H1 (cell line): Measurements from ENCODE around the gene TERF2IP. TPM values are rescaled to one million over a fixed set of nuclear protein-coding genes. Genes with fewer than 3 reads are reported as not detected.
A peak's percentile ranks its signal among the peaks of the same experiment; 100 is the strongest.

Experiments used
- CTCF ChIA-PET: fragments of 300-600 bp; sonication (Branson Sonifier 250); formaldehyde crosslinking; loops from one replicate; lab custom pipeline; 2021; ENCODE audit not compliant: partially characterized antibody; lab: Charles Lee
- POLR2A ChIA-PET: fragments of 300-600 bp; sonication (Branson Sonifier 250); formaldehyde crosslinking; loops from one replicate; lab custom pipeline; 2021; ENCODE audit warnings: inconsistent platforms; ENCODE audit not compliant: partially characterized antibody; lab: Charles Lee
- DNase-seq, 2 experiments: peaks; one replicate each; pipeline versions ENCODE4 v3.0.0 to v3.0.0-alpha.2; 2010 to 2022; ENCODE audit warnings: low spot score in 2 of 2, low read depth in 1 of 2, mixed read lengths in 1 of 2
- FAIRE-seq: peaks from 2 replicates; lab custom pipeline; 2011; peaks lifted over from hg19 to GRCh38; lab: Jason Lieb, UNC
- H2AFZ ChIP-seq: 2 replicates; pipeline ENCODE4 v1.8.1; 2012; ENCODE audit warnings: low read length, inconsistent platforms
- H2AK5ac ChIP-seq: 2 replicates; pipeline ENCODE4 v1.6.1; 2013; ENCODE audit warnings: low read depth, low read length
- H2BK120ac ChIP-seq: replicated peaks from 2 replicates; pipeline ENCODE3; 2013; ENCODE audit warnings: low read depth, low read length, inconsistent platforms
- H2BK12ac ChIP-seq: 2 replicates; pipeline ENCODE4 v1.6.1; 2013; ENCODE audit warnings: low read depth, low read length
- H2BK15ac ChIP-seq: 2 replicates; pipeline ENCODE4 v1.6.1; 2013; ENCODE audit warnings: low read length
- H2BK20ac ChIP-seq: 2 replicates; pipeline ENCODE4 v1.6.1; 2013; ENCODE audit warnings: low read length
- H2BK5ac ChIP-seq: 2 replicates; pipeline ENCODE4 v1.6.1; 2013; ENCODE audit warnings: low read depth, low read length
- H3K14ac ChIP-seq: 2 replicates; pipeline ENCODE4 v1.6.1; 2013; ENCODE audit warnings: inconsistent platforms; ENCODE audit not compliant: insufficient read length
- H3K18ac ChIP-seq: 2 replicates; pipeline ENCODE4 v1.6.1; 2013; ENCODE audit warnings: low read length; ENCODE audit errors: extremely low read depth
- H3K23ac ChIP-seq: 2 replicates; pipeline ENCODE4 v1.6.1; 2013; ENCODE audit warnings: inconsistent platforms; ENCODE audit not compliant: insufficient read length
- H3K23me2 ChIP-seq: 2 replicates; pipeline ENCODE4 v1.6.1; 2013; ENCODE audit warnings: low read depth, low read length
- H3K27ac ChIP-seq: 2 replicates; pipeline ENCODE4 v1.6.1; 2011; ENCODE audit warnings: low read depth, low read length, inconsistent platforms
- H3K27me3 ChIP-seq, 4 experiments: replicated peaks in 1 of 4; 1 replicate in 1 of 4; 2 replicates in 3 of 4; pipeline versions ENCODE4 v1.6.1 to v1.8.1; 2011 to 2013; ENCODE audit warnings: low read length in 3 of 4, mild to moderate bottlenecking in 3 of 4, inconsistent platforms in 2 of 4, mixed read lengths in 2 of 4, moderate library complexity in 1 of 4; ENCODE audit not compliant: control insufficient read depth in 3 of 4, insufficient read depth in 3 of 4; ENCODE audit errors: extremely low read depth in 1 of 4
- H3K36me3 ChIP-seq, 4 experiments: 2 replicates each; pipeline versions ENCODE4 v1.6.1 to v1.8.1; 2011 to 2013; ENCODE audit warnings: mild to moderate bottlenecking in 4 of 4, low read length in 3 of 4, moderate library complexity in 2 of 4, control low read depth in 1 of 4, inconsistent platforms in 1 of 4; ENCODE audit not compliant: insufficient read depth in 4 of 4, control insufficient read depth in 2 of 4
- H3K4ac ChIP-seq: replicated peaks from 2 replicates; pipeline ENCODE3; 2013; ENCODE audit warnings: low read length, low read depth, mixed read lengths, inconsistent platforms; ENCODE audit not compliant: insufficient read length
- H3K4me1 ChIP-seq, 4 experiments: replicated peaks in 1 of 4; 1 replicate in 1 of 4; 2 replicates in 3 of 4; pipeline versions ENCODE4 v1.6.1 to v1.8.1; 2011 to 2013; ENCODE audit warnings: low read length in 3 of 4, inconsistent platforms in 2 of 4, mixed read lengths in 1 of 4; ENCODE audit not compliant: insufficient read depth in 4 of 4, control insufficient read depth in 3 of 4
- H3K4me2 ChIP-seq, 2 experiments: 2 replicates each; pipeline versions ENCODE4 v1.6.1 to v1.8.1; 2011 to 2013; ENCODE audit warnings: low read depth in 2 of 2, low read length in 2 of 2, control low read depth in 1 of 2, inconsistent platforms in 1 of 2, mild to moderate bottlenecking in 1 of 2; ENCODE audit not compliant: insufficient read depth in 1 of 2
- H3K4me3 ChIP-seq, 4 experiments: fragments of 200-600, 300-600 bp in 1 of 4; sonication (generic), shearing (Covaris generic), sonication (Bioruptor Twin) in 1 of 4; 2 replicates each; pipeline versions ENCODE4 v1.5.1 to v1.8.1; 2011 to 2016; ENCODE audit warnings: low read length in 4 of 4, low read depth in 3 of 4, control low read depth in 2 of 4, inconsistent platforms in 2 of 4, mild to moderate bottlenecking in 2 of 4, mixed read lengths in 1 of 4, moderate library complexity in 1 of 4; ENCODE audit not compliant: insufficient read depth in 2 of 4; ENCODE audit errors: extremely low read depth in 1 of 4
- H3K56ac ChIP-seq: replicated peaks from 2 replicates; pipeline ENCODE3; 2013; ENCODE audit warnings: low read depth, mild to moderate bottlenecking, mixed read lengths, low read length, inconsistent platforms; ENCODE audit not compliant: insufficient read length
- H3K79me1 ChIP-seq: 2 replicates; pipeline ENCODE4 v1.6.1; 2013; ENCODE audit warnings: low read depth, low read length, control low read depth
- H3K79me2 ChIP-seq, 2 experiments: 2 replicates each; pipeline versions ENCODE4 v1.6.1 to v1.8.1; 2012 to 2013; ENCODE audit warnings: low read length in 2 of 2, mild to moderate bottlenecking in 2 of 2, inconsistent platforms in 1 of 2; ENCODE audit not compliant: insufficient read depth in 2 of 2, control insufficient read depth in 1 of 2
- H3K9ac ChIP-seq, 4 experiments: replicated peaks in 1 of 4; 1 replicate in 1 of 4; 2 replicates in 3 of 4; pipeline versions ENCODE4 v1.6.1 to v1.8.1; 2011 to 2013; ENCODE audit warnings: low read depth in 3 of 4, low read length in 3 of 4, control low read depth in 2 of 4, mild to moderate bottlenecking in 2 of 4, moderate library complexity in 2 of 4, inconsistent platforms in 1 of 4; ENCODE audit errors: extremely low read depth in 1 of 4
- H3K9me3 ChIP-seq, 2 experiments: 2 replicates each; pipeline versions ENCODE4 v1.6.1 to v1.8.1; 2012 to 2013; ENCODE audit warnings: mild to moderate bottlenecking in 2 of 2, moderate library complexity in 2 of 2, control low read depth in 1 of 2, inconsistent platforms in 1 of 2, low read depth in 1 of 2, low read length in 1 of 2, mixed read lengths in 1 of 2; ENCODE audit not compliant: insufficient read depth in 2 of 2
- H4K20me1 ChIP-seq, 2 experiments: replicated peaks in 1 of 2; 2 replicates each; pipeline versions ENCODE3 to v1.8.1; 2011 to 2013; ENCODE audit warnings: inconsistent platforms in 2 of 2, low read length in 2 of 2, mild to moderate bottlenecking in 1 of 2; ENCODE audit not compliant: insufficient read depth in 2 of 2, control insufficient read depth in 1 of 2
- H4K5ac ChIP-seq: 2 replicates; pipeline ENCODE4 v1.6.1; 2013; ENCODE audit warnings: low read length, low read depth, mixed read lengths, inconsistent platforms; ENCODE audit not compliant: insufficient read length
- H4K8ac ChIP-seq: 2 replicates; pipeline ENCODE4 v1.8.0; 2013; ENCODE audit warnings: mild to moderate bottlenecking, moderate library complexity, low read length, inconsistent platforms; ENCODE audit not compliant: insufficient read depth; ENCODE audit errors: extremely low read depth
- H4K91ac ChIP-seq: replicated peaks from 2 replicates; pipeline ENCODE3; 2013; ENCODE audit warnings: low read length, mixed read lengths, inconsistent platforms; ENCODE audit not compliant: insufficient read length
- HDAC2 ChIP-seq, 2 experiments: fragments of 300-600 bp in 1 of 2; sonication (generic) in 1 of 2; IDR thresholded peaks; 2 replicates each; pipeline ENCODE4 v1.6.1; 2011 to 2012; ENCODE audit warnings: low read depth in 2 of 2, low read length in 2 of 2, mild to moderate bottlenecking in 2 of 2, moderate library complexity in 2 of 2, borderline replicate concordance in 1 of 2, inconsistent platforms in 1 of 2
- KDM5A ChIP-seq: fragments of 200-600 bp; IDR thresholded peaks from 2 replicates; pipeline ENCODE4 v1.7.1; 2012; ENCODE audit warnings: mild to moderate bottlenecking, low read length, inconsistent platforms, mixed read lengths
- POLR2AphosphoS5 ChIP-seq: IDR thresholded peaks from 2 replicates; pipeline ENCODE4 v1.6.1; 2011; ENCODE audit warnings: low read depth, low read length
- RNF2 ChIP-seq: fragments of 200-900, 300-1000 bp; sonication (generic); IDR thresholded peaks from 2 replicates; pipeline ENCODE4 v1.7.1; 2016; ENCODE audit warnings: borderline replicate concordance, low read depth, mild to moderate bottlenecking, antibody characterized with exemption, low read length; ENCODE audit not compliant: poor library complexity, severe bottlenecking; ENCODE audit errors: missing control alignments
- WGBS, 2 experiments: shearing (Covaris generic) in 1 of 2; methylation state at CpG; one replicate each; pipeline versions ENCODE4 v1.1.6 to v1.1.7; 2013 to 2015; ENCODE audit warnings: low lambda C conversion rate in 2 of 2, mixed read lengths in 2 of 2, inconsistent platforms in 1 of 2, low coverage in 1 of 2, missing lambda C conversion rate in 1 of 2; ENCODE audit not compliant: insufficient replicate concordance in 2 of 2, insufficient coverage in 1 of 2, insufficient read length in 1 of 2; ENCODE audit errors: extremely low coverage in 1 of 2, missing lambda C conversion rate in 1 of 2; 5-methylcytosine and 5-hydroxymethylcytosine counted together
- polyA plus RNA-seq, 7 experiments: library from polyadenylated mRNA; depleted of rRNA in 3 of 7; stranded (reverse) in 5 of 7; unstranded in 2 of 7; fragments of >200 nt in 5 of 7; fragments of 200-250 nt in 2 of 7; gene quantifications; 1 replicate in 5 of 7; 2 replicates in 1 of 7; 4 replicates in 1 of 7; pipeline versions ENCODE4 v1.2.1 to v1.2.3, GENCODE V29; 2011 to 2013; ENCODE audit warnings: missing spikeins in 2 of 7, mixed read lengths in 2 of 7
- total RNA-seq: library from RNA; stranded (reverse); fragmentation: NEBNext Ultra II Directional; extraction: Animal tissue kit (Norgen Biotek cat#: 25700); gene quantifications from 2 replicates; pipeline ENCODE4 v1.2.1, GENCODE V29; 2021

The TERF2IP gene
- total and polyA plus RNA-seq, 2 of the 8 experiments (the other 6 are each of a cell fraction or from before 2014, with no cell fraction given), result 5.5 to 15.1 TPM

DNA sequence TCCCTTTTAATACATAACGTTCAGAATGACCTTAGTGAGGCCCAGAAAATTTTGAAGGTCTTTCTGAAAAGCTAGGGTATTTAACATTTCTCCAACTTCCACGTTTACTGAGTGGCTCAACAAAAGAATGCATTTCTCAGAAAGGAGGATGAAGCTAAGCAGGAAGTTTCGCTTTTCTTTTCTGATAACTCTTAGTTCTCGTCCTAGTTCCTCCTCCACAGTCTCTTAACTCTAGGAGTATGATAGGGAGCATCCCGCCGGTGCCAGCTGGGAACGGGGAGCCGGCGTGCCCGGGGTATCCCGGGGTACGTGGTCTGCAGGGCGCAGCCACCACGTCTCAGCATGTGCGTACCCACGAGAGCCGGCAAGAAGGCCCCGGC, 471 bp upstream of the TERF2IP start:
- peaks cover 0 to 25% (median 7%) of the 10 kb centered on the region in 4 experiments; a peak in 4 of 8 replicates for H3K36me3 ChIP-seq
- H2BK15ac ChIP-seq, result no peak overlapping the region
- H4K5ac ChIP-seq, result peak overlapping the region; percentile 53
- peaks cover 37 to 88% of the 10 kb centered on the region in 2 experiments for H3K79me2 ChIP-seq
- peaks cover 13% of the 10 kb centered on the region for H3K79me1 ChIP-seq
- peak overlapping the region; percentile 72 to 86 for H3K4me2 ChIP-seq
- peak overlapping the region; percentile 86 for H2AFZ ChIP-seq
- H3K23me2 ChIP-seq, result peaks cover 5% of the 10 kb centered on the region
- FAIRE-seq (no peak), DNase-seq (no peak)
- peaks cover 2 to 9% of the 10 kb centered on the region in 2 experiments for H4K20me1 ChIP-seq
- H2BK5ac ChIP-seq, result peak overlapping the region; percentile 87
- H2AK5ac ChIP-seq, result no peak overlapping the region
- peak overlapping the region; percentile 83 to 99 (median 97) for H3K4me3 ChIP-seq
- H3K23ac ChIP-seq, result no peak overlapping the region
- H2BK120ac ChIP-seq, result no peak overlapping the region
- H3K4me1 ChIP-seq, result peaks cover 0 to 4% (median 1%) of the 10 kb centered on the region in 4 experiments; a peak in 3 of 7 replicates
- H3K18ac ChIP-seq, result peak overlapping the region; percentile 52; the same call in 1 of the 2 replicates
- H3K4ac ChIP-seq, result no peak overlapping the region
- peak overlapping the region; percentile 90 to 94 (median 92) for H3K9ac ChIP-seq
- ChIA-PET CTCF (interaction anchor here (0.9 to 2.7 kb wide), 5 partner anchors 9 to 182 kb away, joined by 3 to 8 read pairs (median 6); partner anchors contain the start of gene TMEM170A), POLR2A (interaction anchor here (0.7 to 2.4 kb wide), 14 partner anchors 10 to 213 kb away, joined by 3 to 8 read pairs (median 4); partner anchors contain the start of genes ADAT1, CFDP1 and CPHXL2)
- WGBS, 2 experiments, result 1% methylated on average over 18 of the region's 18 CpGs; no CpG with 5 or more reads in 1 of the 2 experiments
- no peak overlapping the region for H2BK20ac ChIP-seq
- no peak overlapping the region for H3K14ac ChIP-seq
- no peaks in the 10 kb centered on the region for H3K27me3 ChIP-seq
- peak overlapping the region; percentile 77 for H3K56ac ChIP-seq
- no peak overlapping the region for H4K91ac ChIP-seq
- peak overlapping the region; percentile 90 for H3K27ac ChIP-seq
- H2BK12ac ChIP-seq, result no peak overlapping the region
- no peaks in the 10 kb centered on the region for H3K9me3 ChIP-seq
- H4K8ac ChIP-seq, result peak overlapping the region; percentile 99; the same call in 1 of the 2 replicates
- no peak for TF ChIP-seq POLR2AphosphoS5
- no peak for TF ChIP-seq KDM5A
- peak in 1 of 2 experiments; percentile 57; a peak in 1 of 4 replicates for TF ChIP-seq HDAC2 (IDR thresholded peaks at IDR 0.05; ENCODE audit: borderline replicate concordance in 1 of 2, low read depth in 2 of 2, low read length in 2 of 2)
- no peak for TF ChIP-seq RNF2
